NCI-H2107 treated with DMSO at 0.1 percent for 48 hours (cell line): Measurements from ENCODE around the gene ATG13.

Experiments
- DNase-seq: peaks from one replicate; lab custom pipeline; 2025; ENCODE audit not compliant: unreplicated experiment; lab: John Stamatoyannopoulos, UW

The ATG13 gene

DNA sequence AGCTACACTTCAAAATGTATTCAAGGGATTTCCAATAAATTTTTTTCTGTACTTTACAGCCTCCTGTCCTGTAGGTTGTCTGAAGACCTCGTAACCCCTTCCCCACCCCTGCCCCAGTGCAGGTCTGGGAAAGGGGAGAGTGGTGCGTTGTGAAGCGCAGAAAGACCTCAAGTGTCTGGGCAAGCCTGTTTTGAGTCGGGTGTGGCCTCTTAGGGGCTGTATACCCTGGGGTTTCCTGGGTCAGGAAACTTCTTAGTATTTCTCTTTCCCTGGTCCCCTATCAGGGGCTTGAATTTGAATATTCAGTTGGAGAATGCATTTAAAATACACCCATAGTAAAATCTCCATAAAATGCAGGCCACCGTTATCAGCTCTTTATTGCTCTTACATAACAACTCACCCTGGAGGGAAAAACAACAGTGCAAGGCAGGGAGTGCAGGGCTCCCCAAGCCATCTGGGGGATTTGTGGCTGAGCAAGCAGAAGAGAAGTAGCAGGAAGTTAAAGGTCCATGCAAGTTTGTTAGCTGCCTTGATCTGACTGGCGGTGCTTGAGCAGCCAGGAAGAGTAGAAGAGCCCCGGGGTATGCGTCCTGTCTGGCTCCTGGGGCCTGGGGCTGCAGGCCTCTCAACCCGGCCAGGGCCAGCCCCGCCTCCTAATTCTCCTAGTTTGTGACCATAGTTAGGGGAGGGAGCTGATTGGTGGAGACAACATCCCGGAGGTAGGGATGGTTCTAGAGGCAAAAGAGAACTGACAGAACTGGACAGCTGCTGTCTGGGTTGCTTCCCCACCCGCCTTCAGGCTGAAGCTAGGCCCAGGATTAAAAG is 57.3 kb downstream of the ATG13 start:
- DNase-seq, result no peak

DNA sequence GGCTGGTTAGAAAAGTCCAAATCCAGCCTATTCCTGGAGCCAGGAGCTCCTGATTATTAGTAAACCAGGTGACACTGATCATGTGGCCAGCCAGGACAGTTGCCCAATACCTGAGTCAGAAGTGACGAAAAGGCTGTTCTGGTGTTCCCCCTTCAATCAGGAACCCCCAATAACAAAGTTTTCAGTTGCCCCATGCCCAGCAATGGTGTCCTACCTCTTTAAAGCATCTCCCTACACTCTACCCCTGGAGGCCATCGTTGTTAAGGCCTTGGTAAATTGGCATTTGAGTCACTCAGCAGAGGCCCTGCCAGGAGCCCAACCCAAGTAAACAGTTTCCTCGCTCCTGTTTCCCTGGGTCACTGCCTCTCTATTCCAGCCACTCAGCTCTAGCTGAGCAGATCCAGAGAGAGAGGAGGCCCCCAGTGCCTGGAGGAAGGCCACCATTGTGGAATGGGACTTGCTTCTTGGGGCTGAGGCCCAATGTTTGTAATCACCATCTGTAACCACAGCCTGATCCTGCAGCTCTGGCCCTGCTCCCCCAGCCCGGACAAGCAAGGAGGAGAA is 58.0 kb downstream of the ATG13 start:
- no peak for DNase-seq

DNA sequence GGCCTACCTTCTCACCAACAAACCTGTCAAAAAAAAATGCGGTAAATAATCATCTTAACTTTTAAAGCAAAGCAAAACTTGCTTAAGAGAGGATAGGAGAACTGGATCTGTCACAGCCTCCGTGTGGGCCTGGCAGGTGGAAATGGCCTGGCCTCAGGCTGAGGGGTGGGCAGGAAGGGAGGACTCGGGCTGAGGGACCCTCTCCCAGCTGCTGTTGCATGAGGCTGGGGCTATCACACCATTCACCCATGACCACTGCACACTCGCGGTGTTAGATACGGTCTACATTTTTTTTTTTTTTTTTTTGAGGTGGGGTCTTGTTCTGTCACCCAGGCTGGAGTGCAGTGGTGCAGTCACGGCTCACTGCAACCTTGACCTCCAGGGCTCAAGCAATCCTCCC is 58.6 kb downstream of the ATG13 start:
- DNase-seq, result no peak

DNA sequence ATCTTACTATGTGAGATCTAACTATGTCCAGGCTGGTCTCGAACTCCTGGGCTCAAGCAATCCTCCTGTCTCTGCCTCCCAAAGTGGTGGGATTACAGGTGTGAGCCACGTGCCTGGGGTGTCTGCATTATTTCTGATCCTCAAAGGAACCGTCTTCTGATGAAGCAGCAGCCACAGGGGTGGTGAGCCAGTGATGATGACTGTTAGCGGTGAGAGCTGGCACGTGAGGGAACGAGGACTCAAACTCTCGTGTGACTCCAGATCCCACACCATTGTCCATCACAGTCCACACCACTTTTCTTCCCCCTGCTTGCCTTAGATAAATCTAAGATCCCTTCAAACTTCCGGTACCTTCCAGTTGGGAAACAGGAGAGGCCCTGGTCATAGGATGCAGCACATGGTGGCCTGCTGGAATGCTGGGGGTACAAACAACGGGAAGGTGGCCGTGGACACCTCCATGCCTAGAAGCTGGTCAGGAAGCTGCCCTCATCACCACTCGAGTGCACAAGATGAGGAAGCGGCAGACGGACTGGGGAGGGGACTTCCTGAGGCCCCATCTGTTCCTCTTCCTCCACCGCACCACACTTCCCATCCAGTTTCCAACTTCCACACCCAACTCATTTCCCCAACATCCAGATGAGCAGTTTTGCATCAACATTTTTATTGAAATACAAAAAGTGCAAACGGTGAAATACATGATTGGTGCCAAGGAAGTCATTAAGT is 59.2 kb downstream of the ATG13 start:
- DNase-seq, result no peak

DNA sequence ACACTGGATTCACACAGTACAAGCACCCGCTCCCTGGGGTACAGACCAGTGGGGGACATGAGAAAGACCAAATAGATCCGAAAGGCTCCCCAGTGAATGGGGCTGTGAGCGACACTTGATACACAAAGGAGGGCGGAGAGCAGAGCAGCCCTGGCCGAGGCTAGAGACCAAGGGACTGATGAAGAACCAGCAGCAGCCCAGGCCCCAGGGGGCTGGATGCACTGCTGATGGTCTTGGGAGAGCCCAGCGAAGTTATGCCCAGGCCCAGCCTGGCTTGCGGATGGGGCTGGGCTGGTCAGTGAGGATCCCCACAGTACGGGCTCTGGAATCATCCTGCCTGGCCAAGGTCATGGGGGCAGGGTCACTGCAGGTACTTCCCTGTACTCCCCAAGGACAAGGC is 59.8 kb downstream of the ATG13 start:
- no peak for DNase-seq

DNA sequence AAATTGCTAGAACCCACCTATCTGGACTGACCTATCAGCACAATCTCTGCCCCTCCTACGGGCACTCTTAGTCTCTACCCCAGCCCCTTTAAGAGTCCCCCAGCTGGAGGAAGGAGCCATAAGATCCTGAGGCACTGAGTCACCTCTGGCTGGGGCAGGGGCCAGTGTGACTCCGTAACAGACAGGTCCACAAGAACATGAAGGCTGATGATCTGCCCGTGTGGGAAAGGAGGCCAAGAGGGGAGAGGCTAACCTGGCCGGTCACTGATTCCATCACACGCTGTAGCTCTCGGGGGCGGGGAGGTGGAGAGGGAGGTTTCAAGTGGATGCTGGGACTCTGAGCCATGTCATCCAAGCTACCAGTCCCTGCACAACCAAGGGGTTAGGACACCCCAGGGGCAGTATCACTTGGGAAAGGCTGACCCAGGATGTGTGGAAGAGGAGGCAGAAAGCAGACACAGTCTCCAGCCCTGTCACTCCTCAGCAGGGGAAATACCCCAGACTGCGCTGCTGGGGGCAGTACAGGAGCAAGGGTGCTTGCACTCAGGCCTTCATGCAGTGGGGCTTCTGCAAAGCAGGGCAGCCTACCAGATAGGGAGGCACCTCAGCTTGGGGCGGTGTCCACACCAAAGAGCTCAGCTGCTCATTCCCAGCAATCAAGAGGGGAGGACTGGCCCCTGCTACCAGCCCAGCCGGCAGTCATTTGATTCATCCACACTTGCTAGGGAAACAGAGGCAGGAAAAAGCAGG is 60.8 kb downstream of the ATG13 start:
- DNase-seq, result no peak

DNA sequence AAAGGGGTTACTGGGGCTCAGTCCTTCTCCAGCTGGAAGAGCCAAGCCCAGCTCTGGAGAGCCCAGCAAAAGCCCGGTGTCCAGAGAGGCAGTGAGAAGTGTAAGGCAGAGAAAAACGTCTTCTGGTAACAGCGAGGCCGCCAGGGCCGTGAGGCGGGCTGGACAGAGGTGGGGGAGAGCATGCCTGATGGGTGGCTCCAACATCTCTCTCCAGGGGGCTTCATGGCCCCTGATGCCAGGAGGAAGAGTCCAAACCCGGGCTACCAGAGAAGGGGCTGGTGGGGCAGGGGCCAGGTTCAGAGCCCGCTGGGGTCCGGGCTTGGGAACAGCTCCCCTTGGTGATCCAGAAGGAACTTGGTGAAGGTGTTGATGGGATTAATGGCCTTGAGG is 61.4 kb downstream of the ATG13 start:
- no peak for DNase-seq

DNA sequence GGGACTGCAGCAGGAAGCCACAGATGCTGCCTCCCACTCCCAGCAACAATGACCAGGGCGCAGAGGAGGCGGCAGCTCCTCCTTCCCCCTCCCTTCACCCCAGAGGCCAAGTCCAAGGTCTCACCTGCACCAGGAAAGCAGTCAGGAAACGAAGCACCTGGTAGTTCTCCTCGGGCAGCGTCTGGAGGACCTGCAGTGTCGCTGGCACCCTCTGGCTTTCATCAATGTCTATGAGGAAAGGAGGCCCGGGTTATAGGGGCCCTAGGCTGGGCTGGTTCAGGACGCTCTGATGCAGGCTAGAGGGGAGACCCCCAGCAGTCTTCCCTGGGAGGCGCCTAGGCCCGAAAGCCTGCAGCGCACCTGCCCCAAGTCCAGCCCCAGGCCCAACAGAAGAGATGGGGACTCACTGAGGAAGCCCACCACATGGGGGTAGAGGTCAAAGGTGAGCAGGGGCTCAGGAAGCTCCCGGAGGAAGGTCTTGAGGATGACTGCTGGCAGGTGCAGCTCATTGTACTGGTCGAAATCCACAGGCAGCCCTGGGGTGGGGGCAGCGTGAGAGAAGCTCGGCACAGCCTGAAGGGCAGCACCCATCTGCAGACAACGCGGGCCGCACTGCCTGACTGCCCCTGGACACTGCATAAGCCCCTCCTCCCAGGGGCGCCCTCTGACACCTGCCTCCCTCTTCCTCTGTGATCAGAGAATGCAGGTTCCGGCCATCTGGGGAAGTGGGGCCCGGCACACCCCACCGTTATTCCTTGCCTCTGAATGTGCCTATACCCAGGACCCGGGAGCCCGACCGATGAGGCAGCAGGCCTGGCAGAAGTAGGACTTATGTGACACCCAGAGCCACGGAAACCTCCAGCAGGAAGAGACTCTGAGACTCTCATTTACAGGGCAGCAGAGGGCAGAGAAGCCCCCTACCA is 62.1 kb downstream of the ATG13 start:
- DNase-seq, result no peak

DNA sequence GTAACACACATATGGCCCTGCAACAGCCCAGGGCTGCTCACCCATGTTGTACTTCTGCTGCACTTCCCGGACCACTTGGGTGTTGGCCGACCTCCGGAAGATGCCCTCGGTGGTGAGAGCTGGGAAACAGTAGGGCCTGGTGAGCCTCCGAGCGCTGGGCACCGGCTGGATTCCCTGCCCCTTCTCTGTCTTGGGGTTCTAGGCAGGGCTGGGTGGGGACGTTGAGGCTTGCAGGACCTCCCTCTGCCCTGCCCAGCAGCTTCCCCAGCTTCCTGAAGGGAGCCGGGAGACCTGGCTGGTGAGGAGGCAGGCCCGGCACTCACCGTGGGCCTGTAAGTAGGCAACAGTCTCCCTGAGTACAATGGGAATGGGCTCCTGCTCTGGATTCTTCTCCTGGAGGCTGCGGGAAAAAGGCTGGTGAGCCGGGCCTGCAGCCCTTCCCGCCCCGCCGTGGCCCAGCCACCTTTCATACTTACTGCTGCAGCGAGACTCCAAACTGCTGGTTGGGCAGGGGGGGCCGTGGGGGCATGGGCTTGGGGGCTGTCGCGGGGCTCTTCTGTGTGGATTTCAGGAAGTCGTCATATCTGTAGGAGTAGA is 62.9 kb downstream of the ATG13 start:
- DNase-seq, result no peak

DNA sequence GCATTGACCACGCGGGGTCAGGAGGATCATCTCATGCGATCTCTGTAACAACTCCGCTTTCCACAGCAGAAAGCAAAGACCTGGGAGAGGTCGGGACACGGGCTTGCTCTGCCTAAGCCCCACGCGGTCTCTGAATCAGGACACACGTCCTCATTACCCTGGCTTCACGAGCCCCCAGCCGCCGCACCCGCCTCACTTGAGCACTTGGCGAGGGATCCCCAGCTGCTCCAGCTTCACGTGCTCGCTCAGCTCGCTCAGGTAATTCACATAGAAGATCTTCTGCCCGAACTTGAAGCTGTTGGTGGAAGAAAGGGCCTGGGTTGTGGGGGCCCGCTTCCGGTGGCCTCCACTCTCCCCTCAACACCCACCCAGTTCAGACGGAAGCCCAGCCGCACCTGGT is 63.5 kb downstream of the ATG13 start:
- DNase-seq, result no peak

DNA sequence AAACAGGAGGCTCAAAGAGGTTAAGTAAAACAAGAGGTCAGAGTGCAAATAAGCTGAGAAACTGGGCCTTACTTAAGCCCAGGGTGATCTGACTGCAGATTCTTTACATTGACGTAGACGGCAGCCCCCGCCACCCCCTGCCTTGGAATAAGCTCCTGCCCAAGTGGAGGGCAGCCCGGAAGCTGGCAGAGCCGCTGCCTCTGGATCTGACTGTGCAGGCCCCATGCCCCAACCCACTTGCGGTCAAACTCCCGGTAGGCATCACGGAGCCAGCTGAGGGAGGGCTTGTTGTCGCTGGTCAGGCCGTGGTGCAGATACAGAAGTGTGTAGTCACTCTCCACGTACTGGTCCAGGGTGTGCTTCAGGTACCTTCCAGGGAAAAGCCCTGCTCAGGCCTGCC is 64.5 kb downstream of the ATG13 start:
- DNase-seq, result no peak

DNA sequence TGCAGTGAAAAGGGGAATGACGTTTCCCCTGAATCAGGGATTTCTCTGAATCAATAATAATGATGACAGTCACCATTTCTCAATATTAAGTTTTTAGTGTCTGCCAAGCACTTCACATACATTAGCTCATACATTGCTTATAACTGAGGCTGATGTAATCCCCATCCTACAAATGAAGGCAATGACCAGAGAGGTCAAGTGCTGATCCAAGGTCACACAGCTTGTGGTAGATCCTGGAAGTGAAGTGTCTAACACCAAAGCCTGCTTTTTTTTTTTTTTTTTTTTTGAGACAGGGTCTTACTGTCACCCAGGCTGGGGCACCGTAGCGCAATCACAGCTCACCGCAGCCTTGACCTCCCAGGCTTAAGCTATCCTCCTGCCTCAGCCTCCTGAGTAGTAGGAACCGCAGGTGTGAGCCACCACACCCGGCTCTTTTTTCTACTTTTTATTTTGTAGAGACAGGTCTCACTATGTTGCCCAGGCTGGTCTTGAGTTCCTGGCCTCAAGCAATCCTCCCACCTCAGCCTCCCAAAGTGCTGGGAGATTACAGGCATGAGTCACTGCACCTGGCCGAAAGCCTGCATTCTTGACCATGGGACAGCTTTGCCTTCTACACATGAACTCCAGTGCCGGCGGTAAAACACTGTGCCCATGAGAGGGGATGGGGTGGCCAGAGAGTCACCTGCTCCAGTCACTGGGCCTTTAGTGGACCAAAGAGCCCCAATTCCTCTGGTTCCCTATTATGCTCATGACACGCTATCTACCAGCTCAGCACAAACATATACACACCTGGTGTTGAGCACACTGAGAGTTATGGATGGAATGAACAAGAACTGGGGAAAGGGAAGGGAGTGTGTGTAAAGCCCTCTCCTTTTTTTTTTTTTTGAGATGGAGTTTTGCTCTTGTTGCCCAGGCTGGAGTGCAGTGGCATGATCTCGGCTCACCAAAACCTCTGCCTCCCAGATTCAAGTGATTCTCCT is 65.7 kb downstream of the ATG13 start:
- no peak for DNase-seq

DNA sequence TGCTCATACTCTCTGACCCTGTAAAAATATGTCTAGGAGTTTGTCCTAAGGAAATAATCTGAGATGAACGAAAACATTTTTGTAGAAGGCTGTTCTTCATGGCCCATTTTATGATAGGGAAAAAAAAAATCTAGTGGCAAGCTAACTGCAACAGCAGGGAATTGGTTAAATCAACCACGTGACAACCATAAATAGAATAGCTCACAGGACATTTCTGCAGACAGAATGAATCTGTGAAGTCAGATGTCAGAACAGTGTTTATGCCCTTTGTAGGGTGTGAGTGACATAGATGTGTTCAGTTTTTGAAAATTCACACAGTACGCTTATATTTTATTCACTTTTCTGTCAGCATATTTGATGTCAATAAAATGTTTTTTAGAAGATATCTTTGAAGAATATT is 67.0 kb downstream of the ATG13 start:
- DNase-seq, result no peak

DNA sequence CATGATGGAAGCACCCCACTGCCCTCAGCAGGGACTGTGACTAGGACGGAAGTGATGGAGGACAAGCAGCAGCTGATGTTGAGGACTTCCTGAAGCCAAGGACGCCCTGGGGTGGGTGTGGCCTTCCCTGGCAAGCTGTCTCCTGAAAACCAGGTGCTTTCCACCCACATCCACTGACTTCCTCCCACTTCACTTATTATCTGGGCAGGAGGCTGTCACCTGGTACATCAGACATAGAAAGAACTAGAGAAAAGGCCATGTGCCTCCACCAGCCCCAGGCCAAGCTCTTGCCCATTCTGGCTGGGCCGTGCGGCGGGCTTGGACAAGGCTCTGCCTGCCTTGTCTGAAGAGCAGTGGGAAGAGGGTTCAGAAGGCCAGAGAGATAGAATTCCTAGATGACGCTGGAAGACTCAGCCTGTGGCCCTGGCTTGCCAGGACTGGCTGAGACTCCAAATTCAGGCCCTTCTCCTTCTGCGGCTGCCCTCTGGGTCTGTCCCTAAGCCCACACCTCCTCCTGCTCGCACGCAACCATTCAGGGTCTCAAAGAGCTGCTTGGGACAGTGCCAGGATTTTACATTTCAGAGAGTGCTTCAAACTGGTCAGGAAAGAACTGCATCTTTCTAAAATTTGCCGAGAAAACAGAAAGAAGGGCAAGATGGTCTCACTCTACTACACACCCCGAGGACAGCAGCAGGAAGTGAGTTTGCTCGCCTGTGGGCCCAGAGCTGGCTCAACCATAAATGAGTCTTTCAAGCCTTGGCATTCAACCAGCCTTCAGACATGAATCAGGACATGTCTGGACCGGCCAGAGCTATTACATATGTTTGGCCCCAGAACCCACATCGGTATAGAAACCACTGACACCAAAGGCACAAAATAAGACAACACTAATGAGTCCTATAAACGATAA is 69.8 kb downstream of the ATG13 start:
- no peak for DNase-seq

DNA sequence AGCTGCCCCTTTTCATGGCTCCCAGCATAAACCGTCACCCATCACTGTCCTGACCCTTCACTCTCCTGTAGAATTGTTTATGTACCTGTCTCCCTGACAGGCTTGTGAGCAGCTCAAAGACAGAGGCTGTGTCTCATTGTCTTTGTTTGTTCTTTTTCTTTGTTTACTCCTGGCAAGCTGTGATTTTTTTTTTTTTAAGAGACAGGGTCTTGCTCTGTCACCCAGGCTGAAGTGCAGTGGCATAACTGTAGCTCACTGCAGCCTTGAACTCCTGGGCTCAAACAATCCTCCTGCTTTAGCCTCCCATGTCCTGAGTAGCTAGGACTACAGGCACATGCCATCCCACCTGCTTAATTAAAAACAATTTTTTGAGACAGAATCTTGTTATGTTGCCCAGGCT is 73.3 kb downstream of the ATG13 start:
- no peak for DNase-seq

DNA sequence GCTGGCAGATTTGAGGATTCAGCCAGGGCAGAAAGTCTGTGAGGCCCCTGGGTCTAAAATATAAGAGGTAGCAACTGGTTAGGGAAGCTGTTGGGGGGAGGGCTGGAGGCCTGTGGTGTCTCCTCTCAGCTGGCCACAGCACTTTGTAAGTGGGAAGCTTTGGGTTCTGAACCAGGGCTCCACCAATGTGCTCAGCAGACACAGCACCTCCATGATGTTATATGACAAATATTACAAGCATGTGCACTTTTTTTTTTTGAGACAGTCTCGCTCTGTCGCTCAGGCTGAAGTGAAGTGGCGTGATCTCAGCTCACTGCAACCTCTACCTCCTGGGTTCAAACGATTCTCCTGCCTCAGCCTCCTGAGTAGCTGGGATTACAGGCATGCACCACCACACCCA is 75.1 kb downstream of the ATG13 start:
- DNase-seq, result no peak

DNA sequence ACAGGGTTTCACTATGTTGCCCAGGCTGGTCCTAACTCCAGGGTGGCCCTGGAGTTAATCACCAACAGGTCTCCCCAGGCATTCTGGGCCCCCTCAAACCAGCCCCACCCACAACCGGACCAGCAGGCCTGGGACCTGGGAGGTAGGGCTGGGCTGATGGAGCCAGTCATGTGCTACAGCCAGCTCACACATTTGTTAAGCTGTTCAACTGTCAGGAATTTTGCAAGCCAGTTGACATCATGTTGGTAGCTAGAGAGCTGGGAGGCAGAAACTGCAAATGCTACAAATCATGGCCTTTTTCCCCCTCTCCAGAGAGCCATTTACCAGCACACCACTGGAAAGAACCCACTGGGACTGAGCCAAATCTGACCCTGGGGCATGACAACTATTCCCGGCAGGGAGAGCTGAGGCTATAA is 76.3 kb downstream of the ATG13 start:
- no peak for DNase-seq

DNA sequence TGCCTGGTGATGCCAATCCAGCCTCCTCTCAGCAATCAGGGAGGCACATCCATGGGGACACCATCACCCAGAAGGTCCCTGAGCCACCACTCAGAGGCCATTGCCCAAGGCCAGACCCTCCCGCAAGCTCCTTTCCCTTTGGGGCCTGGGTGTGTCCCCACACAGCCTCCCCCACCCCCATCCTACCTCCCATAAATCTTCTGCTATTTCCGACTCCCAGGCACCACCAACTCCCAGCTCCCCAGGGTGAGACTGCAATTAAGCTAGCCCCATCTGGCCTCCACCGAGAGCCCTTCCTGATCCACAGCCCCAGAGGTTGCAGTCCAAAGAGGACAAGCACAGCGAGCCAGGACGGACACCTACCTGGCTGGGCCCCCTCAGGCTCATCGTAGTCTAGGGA is 76.7 kb downstream of the ATG13 start:
- no peak for DNase-seq
